NCI-H1105 (cell line): ENCODE measurements around the gene SLC25A1.

Source experiments
- DNase-seq: peaks from one replicate; lab custom pipeline; 2025; lab: John Stamatoyannopoulos, UW

Gene SLC25A1

DNA sequence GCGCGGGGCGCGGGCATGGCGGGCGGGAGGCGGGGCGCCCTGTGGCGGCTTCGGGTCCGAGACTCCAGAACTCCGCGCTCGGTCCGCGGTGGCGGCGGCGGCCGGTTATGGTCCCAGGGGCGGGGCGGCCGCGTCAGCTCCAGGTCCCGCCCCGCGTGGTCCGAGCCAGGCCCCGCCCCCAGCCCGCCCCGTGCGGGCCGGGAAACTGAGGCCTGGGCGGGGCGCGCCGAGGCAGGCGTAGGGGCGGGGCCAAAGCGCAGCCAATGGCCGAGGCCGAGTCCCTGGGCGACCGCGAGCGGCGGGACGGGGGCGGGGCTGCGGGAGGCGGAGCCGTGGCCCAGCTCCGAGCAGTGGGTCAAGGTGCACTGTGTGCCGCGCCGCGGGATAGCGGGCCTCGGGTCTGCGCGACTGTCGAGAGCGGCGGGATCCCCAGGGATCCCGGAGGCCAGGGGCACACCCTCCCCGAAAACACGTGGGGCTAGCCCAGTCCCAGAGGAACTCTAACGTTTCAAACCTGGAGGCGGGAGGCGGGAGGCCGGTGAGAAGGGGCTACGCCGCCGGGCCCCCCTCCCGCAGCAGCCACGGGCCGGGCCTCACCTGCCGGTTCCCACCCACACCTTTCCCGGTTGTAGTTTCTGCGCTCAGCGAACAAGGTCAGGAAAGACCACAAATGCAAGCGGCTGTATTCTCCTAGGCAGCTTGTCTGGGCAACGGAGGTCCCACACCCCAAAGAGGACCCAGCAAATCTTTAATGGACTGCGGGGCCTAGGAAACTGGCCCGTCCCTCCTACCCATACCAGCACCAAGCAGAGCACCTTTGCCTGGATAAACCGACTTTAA, at the start of gene SLC25A1:
TSS of gene SLC25A1 (minus strand) at position 80 of the 840 bp plus-strand sequence. CDS start at position 17, 63 bp downstream.
- peak; percentile 80 for DNase-seq

DNA sequence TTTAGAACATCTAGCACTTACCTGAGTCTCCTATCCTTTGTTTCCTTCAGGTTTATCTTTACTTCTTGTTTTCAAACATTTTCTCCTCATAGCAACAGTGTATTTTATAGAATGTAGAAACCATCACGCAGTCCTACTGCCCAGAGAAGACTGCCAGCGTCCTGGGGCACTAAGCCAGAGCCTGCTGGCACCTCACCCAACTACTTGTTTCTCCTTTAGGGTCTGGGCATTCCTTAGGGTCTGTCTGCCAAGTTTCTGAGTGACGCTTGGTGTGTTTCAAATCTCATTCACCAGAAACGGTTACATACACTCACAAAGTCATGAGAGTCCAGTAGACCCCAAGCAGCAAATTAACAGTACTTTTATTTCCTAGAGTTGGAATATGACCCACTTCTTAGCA, 49.6 kb upstream of the SLC25A1 start:
- no peak for DNase-seq

DNA sequence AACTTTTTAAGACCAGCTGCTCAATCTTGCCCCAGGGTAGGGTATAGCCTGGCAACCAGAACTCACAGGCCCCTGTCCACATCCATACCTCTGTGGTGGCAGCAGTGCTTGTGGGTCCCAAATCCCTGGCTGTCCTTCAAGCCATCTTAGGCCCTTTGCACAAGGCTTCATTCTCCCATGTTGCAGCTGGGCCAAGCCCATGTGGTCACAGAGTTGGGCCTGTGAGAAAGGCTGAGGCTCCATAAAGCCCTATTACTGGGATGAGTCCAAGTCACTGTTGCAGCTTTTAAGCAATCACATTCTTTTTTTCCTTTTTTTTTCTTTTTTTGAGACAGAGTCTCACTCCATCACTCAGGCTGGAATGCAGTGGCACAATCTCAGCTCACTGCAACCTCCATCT, 47.9 kb upstream of the SLC25A1 start:
- DNase-seq: no peak

DNA sequence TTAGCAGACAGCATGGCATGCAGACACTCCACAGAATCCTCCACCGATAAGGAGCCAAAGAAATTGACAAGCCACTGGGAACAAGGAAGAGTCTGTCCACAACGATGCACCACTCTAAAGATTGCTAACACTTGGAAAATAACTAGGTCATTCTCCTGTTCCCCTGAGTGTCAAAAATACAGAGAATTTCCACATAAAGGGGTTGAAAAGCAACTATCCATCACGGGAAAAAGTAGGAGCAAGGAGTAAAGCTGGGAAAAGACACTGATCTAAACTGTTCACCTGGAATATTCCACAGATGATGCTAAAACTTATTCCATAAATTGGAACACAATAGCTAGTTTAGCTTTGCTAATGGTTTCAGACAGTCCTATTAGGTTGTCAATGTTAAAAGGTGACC, 47.0 kb upstream of the SLC25A1 start:
- no peak for DNase-seq

DNA sequence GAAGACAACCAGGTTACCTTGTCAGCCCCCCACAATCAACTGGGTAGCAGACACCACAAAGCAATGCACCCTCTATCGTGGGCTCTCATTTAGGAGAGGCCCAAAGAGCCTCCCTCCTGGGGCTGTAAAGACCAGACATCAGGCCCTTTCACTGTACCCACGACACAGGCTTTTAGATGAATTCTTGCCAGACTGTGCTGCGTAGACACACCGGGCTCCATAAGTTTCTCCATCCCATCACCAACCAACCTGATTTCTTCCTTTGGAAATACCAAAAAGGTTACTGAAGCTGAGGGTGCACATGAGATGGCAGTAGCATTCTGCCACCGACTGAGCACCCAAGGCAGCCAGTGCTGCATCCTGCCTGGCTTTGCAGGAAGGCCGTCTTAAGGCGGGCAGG, 46.4 kb upstream of the SLC25A1 start:
- no peak for DNase-seq

DNA sequence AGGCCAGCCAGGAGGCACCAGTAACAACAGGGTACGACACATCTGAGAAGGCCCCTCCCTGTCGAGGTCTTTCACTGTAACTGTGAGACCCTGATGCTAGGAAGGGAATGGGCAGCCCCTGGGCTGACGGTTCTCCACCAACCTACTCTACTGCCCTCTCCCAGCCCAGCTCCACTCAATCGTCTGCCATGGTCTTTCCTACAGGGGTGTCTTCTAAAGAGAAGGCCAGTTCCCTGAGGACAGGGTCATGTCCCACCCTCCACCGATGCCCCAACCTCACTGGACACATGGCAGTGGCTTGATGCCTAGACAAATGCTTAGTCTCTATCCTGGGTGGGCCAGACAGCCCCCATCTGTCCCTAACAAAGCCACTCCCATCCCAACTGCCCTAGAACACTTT, 46.0 kb upstream of the SLC25A1 start:
- no peak for DNase-seq

DNA sequence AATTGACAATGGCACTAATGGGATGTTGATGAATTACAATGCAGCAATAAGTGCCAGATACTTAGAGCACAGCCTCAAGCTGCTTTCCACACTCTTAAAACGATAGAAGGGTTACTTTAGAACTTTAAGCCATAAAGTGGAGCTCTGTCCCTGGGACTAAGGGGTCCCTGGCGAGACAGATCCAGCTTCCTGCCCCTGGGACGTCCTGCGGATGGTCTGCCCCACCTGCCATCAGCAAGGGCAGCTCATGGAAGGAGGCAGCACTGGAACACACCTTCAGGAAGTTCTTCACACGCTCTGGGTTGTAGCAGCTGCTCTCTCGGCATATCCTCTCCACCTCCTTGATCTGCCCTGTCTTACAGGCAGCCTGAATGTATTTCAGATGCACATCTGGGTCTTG, 45.1 kb upstream of the SLC25A1 start:
- DNase-seq: no peak

DNA sequence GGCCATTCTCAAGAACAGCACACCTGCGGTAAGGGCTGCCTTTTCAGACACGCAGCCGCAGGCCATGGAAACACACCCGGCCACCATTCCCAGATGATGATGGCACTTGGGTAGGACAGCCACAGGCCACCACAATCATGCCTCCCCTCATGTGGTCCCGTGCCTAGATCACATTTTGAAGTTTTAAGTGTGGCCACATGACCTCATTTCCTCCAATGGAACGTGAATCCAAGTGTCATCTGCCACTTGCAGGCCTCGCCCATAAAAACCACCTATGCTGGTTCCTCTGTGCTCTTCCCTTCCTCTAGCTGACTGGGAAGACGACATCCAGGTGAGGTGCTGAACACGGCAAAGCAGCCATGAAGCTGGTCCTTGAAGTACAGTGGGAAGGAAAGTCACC, 44.6 kb upstream of the SLC25A1 start:
- DNase-seq: no peak

DNA sequence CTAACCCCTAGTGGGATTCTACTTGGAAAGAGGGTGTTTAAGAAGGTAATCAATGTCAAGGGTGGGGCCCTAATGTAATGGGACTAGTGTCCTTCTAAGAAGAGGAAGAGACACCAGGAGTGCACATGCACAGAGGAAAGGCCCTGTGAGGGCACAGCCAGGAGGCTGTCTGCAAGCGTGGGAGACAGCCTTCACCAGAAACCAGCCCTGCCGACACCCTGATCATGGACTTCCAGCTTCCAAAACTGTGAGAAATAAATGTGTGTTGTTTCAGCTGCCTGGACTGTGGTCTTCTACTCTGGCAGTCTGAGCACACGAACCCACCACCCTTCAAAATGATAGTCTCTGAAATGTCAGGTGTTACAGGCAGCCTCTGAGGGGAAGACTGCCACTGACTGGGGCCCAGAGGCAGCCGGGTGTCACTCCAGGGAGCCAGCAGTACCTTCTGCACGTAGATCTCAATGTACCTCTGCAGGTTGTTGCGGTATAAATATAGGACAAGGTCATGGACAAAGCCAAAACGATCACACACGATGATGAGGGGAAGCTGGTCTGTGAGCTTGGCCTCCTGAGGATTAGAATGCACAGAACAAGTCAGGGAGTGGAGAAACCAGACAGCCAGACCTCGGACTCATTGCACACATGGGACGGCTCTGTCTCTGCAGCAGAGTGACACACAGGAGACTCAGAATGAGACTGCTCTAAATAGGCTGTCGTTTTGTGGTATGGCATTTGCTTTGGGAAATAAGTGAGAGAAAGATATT, 43.9 kb upstream of the SLC25A1 start:
- no peak for DNase-seq

DNA sequence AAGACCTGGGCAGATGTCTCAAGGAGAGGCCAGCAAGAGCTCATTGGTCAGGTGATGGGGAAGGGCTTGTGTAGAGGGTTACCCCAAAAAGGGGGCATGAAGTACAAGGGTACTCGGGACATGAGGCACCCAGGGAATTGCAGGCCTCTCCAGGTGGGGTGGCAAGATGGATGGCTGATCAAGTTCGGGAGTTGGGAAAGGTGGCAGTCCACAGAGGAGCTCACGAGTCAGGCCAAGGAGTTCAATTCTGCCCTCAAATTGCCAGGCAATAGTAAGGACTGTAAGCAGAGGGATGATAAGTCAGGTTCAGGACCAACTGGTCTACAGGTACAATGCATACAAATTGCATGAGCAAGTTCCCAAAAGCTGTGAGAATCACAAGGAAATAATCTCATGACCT, 42.3 kb upstream of the SLC25A1 start:
- no peak for DNase-seq

DNA sequence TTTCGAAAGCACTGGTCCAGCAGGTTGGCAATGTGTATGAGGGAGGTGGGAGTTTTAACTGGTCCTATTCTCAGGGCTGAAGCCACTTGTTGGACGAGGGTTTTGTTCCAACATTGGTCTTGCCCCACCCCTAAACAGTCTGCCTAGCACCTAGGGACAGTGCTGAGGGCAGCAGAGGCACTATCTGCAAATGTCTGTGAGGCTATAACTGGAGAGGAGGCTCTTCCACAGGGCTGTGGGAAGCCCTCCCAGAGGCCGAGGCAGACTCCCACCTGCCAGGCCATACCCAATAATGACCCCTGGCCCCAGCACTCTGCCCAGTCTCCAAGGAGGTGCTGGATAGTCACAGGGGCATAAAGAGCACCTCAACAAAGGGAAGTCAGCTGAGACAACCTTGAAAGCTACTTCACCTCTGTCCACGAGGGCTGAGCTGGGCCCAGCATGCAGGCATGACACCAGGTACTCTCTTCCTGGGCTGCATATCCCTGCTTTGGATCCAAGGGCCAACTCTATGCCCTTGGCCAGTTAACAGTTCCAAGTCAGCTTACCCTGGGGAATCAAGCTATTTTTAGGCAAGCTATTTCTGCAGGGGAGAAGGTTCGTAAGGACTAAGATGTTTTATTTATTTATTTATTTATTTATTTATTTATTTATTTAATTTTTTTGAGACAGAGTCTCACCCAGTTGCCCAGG, 40.2 kb upstream of the SLC25A1 start:
- DNase-seq: no peak

DNA sequence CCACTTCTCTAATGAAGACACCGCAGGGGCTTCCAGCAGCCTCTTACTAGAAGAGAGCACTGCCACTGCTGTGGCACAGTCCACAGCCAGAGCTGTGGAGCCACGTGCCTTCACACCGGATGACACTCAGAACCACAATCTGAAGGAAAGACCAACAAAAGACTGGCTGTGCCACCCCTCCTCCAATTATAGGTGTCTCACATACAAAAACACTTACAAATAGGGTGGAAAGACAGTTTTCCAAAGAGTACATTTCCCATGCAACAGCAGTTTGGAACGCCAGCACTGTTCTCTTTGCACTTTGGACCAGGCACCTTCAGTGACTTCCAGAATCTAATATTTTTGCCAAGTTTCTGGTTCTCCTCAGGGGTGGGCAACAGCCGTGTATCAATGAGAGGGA, 38.0 kb upstream of the SLC25A1 start:
- DNase-seq: no peak

DNA sequence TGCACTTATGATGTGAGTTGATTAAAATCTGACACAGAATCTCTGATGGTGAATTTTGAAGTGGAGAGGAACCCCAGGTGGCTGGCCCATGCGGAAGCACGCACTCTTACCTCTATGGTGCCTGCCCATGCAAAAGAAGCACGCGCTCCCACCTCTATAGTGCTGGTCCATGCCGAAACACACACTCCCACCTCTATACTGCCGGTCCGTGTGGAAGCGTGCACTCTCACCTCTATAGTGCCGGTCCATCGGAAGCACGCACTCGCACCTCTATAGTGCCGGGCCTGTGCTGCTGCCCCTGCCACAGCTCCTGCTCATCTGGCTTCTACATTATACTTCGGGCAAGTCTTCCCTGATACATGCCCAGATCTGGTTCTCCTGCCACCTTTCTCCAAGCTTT, 36.8 kb upstream of the SLC25A1 start:
- no peak for DNase-seq

DNA sequence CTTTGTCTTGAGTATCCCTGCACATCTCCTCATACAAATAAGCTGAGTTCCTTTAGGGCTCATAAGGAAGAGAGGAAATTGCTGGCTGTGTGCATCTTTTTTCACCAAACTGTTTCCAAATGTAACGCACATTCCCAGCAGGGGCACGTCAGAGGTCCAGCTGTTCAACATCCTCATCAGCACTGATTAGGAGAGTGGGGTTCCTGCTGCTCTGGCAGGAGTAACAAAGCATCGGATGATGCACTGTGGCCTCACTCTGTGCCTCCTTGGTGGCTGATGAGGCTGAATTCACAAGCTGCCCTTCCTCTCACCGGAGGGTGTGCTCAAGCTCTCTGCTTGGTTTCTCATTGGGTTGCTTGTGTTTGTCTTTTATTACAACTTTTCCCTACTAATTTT, 35.5 kb upstream of the SLC25A1 start:
- DNase-seq: no peak

DNA sequence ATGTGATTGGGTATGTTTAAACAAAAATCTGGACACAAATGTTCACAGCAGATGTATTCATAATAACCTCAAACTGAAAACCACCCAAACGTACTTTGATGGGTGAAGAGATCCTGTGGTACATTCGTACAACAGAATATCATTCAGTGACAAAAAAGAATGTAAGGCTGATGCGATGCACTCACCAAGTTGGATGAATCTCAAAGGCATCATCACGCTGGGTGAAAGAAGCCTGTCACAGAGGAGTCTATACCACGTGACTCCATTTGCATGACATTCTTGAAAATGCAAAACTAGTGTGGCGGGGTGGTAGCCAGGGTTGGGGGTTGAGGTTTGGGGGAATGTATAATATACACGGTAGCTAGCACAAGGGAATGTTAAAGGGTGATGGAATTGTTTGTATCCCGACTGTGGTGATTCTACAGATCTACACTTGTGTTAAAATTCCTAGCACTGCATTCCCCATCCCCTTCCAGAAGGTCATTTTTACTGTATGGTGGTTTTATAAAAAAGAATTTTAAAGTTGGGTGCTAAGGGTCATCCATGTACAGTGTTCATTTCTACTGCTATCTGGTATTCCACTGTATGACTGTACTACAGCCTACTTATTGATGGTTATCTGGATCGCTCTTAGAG, 35.0 kb upstream of the SLC25A1 start:
- no peak for DNase-seq

DNA sequence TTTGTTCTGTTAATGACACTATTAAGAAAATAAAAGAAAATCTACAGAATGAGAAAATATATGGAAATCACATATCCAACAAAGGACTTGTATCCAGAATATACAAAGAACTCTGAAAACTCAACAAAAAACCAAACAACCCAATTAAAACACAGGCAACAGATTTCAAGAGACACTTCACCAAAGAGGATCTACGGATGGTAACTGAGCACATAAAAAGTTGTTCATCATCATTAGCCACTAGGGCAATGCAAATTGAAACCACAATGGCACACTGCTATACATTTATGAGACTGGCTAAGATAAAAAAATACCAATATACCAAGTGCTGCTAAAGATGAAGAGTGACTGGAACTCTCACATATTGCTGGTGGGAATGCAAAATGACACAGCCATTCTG, 34.5 kb upstream of the SLC25A1 start:
- no peak for DNase-seq

DNA sequence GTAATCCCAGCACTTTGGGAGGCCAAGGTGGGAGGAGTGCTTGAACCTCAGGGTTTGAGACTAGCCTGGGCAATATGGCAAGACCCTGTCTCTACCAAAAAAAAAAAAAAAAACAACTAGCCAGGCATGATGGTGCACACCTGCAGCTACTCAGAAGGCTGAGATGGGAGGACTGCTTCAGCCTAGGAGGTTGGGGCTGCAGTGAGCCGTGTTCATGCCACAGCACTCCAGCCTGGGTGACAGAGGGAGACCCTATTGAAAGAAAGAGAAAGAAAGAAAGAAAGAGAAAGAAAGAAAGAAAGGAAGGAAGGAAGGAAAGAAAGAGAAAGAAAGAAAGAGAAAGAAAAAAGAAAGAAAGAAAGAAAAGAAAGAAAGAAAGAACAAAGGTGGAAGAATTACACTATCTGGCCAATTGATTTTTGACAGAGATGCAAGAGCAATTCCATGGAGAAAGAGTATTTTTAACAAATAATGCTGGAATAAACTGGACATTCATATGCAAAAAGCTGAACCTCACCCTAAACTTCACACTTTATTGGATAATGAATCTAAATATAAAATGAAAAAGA, 33.9 kb upstream of the SLC25A1 start:
- DNase-seq: no peak

DNA sequence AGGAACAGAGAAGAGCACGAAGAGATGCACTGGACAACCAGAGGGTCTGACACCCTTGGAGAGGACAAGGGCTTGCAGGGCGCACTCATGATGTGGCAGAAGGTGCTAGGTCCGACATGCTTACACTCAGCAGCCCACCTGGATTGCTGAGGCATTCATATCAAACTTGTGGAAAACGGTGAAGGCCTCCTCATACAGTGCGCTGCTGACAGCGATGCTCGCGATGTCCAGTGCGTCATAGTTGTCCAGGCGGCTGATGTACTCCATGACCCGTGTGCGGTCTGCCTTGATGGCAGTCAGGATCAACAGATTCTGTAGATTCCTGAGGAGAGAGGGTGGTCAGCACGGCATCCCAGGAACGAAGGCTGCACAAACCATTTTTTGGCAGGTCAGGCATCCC, 31.7 kb upstream of the SLC25A1 start:
- no peak for DNase-seq

DNA sequence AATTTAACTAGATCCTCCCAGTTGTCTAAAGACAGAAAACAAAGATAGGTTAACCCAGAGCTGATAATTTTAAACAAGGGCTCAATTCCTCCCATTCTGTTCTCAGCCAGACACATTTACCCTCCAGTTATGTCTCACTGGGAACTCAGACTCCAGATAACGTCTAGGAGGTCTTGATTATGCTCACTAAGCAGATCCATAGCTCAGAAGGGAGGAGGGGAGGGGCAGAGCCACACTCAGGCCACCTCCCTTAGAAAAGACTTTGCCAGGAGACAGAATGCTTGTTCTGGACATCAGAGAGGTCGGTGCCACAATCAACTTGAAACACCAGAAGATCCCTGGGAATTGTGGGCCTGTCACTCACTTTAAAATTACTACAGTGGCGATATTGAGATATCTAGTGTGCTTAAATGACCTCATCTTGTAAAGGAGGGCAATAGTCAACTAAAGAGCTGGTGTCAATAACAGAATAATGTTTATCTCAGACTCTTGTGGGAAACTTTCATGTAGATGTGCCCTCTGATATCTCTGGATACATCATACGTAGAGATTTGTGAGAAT, 29.8 kb upstream of the SLC25A1 start:
- DNase-seq: no peak

DNA sequence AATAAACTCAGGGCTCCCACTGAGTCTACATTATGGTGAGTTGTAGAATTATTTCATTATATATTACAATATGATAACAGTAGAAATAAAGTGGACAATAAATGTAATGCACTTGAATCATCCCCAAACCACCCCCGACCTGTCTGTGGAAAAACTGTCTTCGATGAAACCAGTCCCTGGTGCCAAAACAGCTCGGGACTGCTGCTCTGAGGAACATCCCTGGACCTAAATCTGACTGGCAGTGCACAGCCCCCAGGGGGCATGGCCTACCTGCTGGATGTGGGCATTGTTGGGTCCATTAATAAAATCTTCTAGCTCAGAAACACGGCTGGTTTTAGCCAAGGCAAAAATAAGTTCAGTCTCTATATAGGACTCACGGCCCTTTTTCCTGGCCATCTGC, 29.3 kb upstream of the SLC25A1 start:
- DNase-seq: no peak

DNA sequence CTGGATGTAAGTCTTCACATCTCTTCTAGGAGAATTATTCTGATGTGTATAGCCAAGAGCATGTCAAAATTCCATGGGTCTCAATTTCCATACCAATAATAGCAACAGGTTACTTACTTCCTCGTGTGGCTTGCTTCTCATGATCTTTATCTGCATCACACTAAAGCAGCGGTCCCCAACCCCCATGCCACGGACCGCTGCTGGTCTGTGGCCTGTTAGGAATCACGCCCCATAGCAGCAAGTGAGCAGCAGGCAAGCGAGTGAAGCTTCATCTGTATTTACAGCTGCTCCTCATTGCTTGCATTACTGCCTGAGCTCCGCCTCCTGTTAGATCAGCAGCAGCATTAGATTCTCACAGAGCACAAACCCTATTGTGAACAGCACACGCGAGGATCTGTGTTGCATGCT, 28.9 kb upstream of the SLC25A1 start:
- no peak for DNase-seq

DNA sequence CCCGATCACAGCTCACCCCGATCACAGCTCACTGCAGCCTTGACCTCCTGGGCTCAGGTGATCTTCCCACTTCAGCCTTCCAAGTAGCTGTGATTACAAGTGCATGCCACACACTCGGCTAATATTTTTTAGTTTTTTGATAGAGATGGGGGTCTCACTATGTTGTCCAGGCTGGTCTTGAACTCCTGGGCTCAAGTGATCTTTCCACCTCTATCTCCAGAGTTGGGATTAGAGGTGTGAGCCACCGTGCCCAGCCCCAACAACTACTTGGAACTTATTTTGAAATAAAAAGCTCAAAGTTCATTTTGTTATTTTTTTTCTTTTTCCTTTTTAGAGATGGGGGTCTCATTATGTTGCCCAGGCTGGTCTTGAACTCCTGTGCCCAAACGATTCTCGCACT, 27.8 kb upstream of the SLC25A1 start:
- no peak for DNase-seq
